Large intestine (tissue), 3 donors: ENCODE data around the gene ZFHX2. TPM values are rescaled to one million over a fixed set of nuclear protein-coding genes. Genes with fewer than 3 reads are reported as not detected.

ENCODE experiments used
- DNase-seq, 2 donors: peaks; one replicate each; pipeline versions ENCODE4 v3.0.0 to v3.0.0-alpha.2; 2013
- H3K27ac ChIP-seq: one replicate; pipeline ENCODE4 v1.5.1; 2013; ENCODE audit warnings: low read length
- H3K27me3 ChIP-seq: 2 replicates; pipeline ENCODE4 v1.6.1; 2013; ENCODE audit warnings: low read length; ENCODE audit not compliant: control insufficient read depth, insufficient read depth
- H3K36me3 ChIP-seq: 2 replicates; pipeline ENCODE4 v1.6.1; 2013; ENCODE audit warnings: low read length; ENCODE audit not compliant: control insufficient read depth, insufficient read depth
- H3K4me1 ChIP-seq: one replicate; pipeline ENCODE4 v1.6.1; 2013; ENCODE audit warnings: low read length; ENCODE audit not compliant: control insufficient read depth, insufficient read depth
- H3K4me3 ChIP-seq: one replicate; pipeline ENCODE4 v1.5.1; 2013; ENCODE audit warnings: low read length
- H3K9me3 ChIP-seq: one replicate; pipeline ENCODE4 v1.6.1; 2013; ENCODE audit warnings: mild to moderate bottlenecking, low read depth, low read length, moderate library complexity; ENCODE audit not compliant: control insufficient read depth
- WGBS: methylation state at CpG from one replicate; pipeline ENCODE4 v1.1.5; 2013; ENCODE audit warnings: low lambda C conversion rate; ENCODE audit not compliant: insufficient coverage; 5-methylcytosine and 5-hydroxymethylcytosine counted together
- polyA plus RNA-seq: library from polyadenylated mRNA; unstranded; fragments of 120-200 nt; gene quantifications from one replicate; pipeline ENCODE4 v1.2.1, GENCODE V29; 2013

Gene ZFHX2
- polyA plus RNA-seq, 1 donor: 4.1 TPM

DNA sequence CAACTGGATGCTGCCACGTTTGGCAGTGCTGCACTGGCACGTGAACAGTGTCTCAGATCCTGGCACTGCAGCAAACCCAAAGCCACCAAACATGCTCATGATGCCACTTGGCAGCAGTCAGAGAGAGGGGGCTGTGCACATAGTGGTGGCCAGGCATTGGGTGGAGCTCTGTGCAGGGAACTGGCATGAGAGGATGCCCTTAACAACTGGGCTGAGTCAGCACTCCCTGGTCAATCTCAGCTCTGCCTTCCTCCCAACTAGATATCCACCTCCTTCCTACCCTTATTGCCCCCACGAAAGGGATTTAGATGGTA, 37.0 kb downstream of the ZFHX2 start:
- Histone ChIP-seq H3K4me3 (no peak overlapping the region), H3K27ac (no peak overlapping the region), H3K36me3 (no peaks in the 10 kb centered on the region), H3K9me3 (no peaks in the 10 kb centered on the region), H3K27me3 (no peaks in the 10 kb centered on the region), H3K4me1 (no peaks in the 10 kb centered on the region)
- DNase-seq: no peak
- no CpG with 5 or more reads among the region's 3 CpGs for WGBS

DNA sequence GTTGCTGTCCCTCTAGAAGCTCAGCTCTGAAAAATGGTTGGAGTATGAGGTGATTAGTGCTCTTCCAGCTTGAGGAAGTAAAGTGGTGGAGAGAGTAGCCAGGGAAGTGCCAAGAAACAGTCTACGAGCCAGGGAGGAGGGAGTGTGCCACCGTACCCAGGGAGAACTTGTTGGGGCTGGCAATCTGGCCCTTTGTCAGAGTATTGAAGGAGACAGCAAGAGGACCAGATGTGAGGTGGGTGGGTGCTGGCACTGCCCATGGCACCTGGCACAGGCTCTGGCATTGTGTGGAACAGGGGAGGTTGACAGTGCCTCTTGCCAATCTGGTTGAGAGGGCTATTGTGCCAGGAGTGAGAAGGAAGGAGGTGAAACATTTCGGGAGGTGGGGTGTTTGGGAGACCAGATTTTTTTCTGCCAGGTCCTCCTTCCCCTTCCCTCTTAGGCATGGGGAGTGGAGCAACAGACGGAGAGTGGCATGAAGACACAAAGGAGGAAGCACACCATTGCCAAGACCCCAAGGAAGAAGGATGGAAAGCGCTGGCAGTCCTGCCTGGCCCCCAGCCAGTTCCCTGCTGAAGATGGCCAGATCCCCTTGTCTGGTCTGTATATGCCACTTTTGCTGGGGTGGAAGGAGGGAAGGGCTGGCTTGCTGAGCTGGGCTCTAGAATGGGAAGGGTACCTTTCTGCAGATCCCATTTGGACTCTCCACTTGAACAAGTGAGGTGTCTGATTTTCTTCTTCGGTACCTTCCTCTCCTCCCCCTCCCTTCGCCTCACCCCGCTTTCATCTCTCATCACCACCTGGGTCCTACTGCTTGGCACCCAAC, 37.5 kb downstream of the ZFHX2 start:
- H3K36me3 ChIP-seq: no peaks in the 10 kb centered on the region
- no peak overlapping the region for H3K4me3 ChIP-seq
- H3K4me1 ChIP-seq: no peaks in the 10 kb centered on the region
- H3K27ac ChIP-seq: no peak overlapping the region
- DNase-seq: no peak
- no CpG with 5 or more reads among the region's 8 CpGs for WGBS
- no peaks in the 10 kb centered on the region for H3K27me3 ChIP-seq
- H3K9me3 ChIP-seq: no peaks in the 10 kb centered on the region

DNA sequence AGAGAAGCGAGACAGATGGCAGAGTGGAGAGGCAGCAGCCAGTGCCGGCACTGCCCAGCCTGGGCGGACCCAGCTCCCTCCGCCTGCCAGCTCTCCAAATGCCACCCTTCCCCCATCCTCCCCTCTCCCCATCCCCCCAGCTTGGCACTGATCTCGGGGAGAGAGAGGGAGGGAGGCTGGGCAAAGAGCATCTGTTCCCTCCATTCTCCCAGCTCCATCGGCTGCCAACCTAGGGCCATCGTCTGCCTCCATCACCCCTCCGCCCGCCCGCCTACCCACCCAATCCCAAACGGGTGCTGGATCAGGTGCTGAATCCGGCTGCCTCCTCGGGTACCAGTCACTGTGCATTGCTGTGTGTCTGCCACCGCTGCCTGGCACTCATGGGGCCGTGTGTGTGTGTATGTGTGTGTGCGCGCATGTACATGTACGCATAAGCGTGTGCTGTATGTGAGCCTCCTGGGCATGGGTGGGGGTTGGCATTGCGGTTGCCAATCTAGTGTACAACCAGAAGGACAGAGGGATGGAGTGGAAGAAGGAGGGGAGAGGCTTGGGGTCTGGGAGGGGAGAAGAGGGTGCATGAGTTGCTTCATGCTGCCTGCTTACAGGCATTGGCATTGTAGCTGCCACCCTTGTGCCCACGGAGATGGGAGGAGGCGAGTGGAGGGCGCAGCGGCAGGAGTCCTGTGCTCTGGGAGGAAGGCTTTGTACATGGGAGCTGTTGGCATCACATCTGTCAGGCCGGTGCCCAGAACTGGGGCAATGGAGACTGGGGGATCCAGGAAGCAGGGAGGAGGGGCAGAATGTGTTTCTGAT, 38.4 kb downstream of the ZFHX2 start:
- no peak overlapping the region for H3K4me3 ChIP-seq
- WGBS: 100% methylated on average over 4 of the region's 25 CpGs
- no peaks in the 10 kb centered on the region for H3K9me3 ChIP-seq
- H3K27me3 ChIP-seq: no peaks in the 10 kb centered on the region
- no peaks in the 10 kb centered on the region for H3K4me1 ChIP-seq
- no peaks in the 10 kb centered on the region for H3K36me3 ChIP-seq
- DNase-seq: no peak
- H3K27ac ChIP-seq: no peak overlapping the region

DNA sequence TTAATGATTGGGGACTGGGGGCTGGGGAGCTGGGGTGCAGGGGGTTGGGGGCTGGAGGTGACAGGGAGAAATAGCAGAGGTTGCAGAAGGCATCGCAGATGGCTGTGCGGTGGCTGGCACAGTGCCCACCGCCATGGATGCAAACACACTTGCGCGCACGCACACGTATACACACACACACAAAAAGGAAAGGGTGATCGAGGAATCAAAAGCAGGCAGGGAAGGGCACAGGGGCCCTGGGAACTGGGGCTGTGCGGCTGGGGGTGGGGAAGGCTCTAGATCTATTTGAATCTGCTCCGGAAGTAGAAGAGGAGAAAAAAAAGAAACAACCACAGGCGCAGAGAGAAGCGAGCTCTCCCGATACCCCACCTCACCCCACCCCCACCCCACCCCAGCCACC, 39.4 kb downstream of the ZFHX2 start:
- Histone ChIP-seq H3K9me3 (no peaks in the 10 kb centered on the region), H3K36me3 (no peaks in the 10 kb centered on the region), H3K27me3 (no peaks in the 10 kb centered on the region), H3K27ac (no peak overlapping the region), H3K4me3 (no peak overlapping the region), H3K4me1 (no peaks in the 10 kb centered on the region)
- no peak for DNase-seq
- WGBS: no CpG with 5 or more reads among the region's 13 CpGs

DNA sequence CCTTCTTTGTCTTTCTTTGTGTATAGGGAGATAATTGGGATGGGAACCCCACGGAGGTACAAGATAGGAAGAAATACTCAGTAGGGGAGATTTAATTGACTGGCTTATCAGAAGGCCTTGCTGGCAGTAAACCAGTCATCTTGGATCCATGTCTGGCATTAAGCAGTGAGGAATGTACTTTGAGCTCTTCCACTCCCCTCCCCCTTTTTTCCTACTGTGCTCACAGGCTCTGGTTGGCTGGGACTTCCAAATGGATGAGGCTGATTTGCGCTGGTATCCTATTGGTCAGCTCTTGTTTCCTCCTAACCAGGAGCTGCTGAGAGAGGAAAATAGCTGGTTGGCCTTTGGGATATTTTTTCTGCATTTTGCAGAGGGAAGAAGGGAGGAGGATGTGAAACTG, 57.3 kb downstream of the ZFHX2 start:
- Histone ChIP-seq H3K36me3 (no peaks in the 10 kb centered on the region), H3K4me3 (no peak overlapping the region), H3K27ac (no peak overlapping the region), H3K9me3 (no peaks in the 10 kb centered on the region), H3K27me3 (no peaks in the 10 kb centered on the region), H3K4me1 (peaks cover 5% of the 10 kb centered on the region)
- peak; percentile 51 to 65 for DNase-seq
- WGBS: no CpG with 5 or more reads among the region's 2 CpGs

DNA sequence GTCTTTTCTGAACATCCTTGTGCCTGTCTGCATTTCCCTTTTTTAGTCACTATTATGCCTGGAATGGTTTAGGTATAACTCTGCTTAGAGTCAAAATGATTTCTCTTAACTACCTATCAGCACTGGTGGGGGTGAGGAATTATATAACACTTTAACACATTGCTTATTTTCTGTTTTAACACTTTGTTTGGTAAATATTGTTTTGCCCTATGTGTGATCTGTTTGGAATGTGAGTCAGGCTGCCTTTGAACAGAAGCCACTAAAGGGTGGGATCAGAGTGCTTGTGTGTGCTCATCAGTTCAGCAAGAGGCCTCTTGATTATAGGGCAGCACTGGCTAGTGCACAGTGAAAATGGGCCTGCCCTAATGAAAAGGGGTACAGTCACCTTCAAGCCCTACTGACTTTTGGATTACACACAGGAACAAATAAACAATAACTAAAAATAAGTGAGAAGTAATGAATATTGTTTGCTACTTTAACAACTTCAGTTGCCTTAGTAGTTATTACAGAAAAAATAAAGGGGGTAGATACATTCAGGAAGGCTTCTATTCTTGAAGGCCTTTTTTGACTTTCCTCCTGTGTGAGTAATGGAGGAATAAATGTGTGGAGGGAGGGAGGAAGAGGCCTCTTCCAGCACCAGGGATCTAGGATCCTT, 58.8 kb downstream of the ZFHX2 start:
- Histone ChIP-seq H3K27ac (no peak overlapping the region), H3K27me3 (no peaks in the 10 kb centered on the region), H3K36me3 (peaks cover 3% of the 10 kb centered on the region), H3K4me1 (peaks cover 5% of the 10 kb centered on the region), H3K4me3 (no peak overlapping the region), H3K9me3 (no peaks in the 10 kb centered on the region)
- no peak for DNase-seq

DNA sequence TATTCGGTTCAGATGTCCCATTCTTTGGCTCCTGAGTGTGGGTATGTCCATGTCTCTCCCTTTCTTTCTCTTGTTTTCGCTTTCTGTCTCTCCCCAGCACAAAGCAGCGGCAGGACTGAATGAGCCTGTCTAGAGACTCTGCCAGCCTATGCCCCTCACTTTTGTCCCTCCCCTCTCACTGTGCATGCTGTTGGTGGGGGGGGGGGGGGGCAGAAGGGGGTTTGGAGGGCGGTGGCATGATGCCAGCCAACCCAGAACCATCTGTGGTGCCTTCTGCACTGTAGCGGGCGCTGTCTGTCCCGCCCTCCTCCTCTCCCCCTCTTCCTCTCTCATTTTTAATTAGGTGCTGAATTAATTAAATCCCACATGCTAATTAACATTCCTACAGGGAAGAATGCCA, 64.3 kb downstream of the ZFHX2 start:
- WGBS: no CpG with 5 or more reads among the region's 7 CpGs
- Histone ChIP-seq H3K36me3 (peaks cover 22% of the 10 kb centered on the region), H3K9me3 (no peaks in the 10 kb centered on the region), H3K27ac (no peak overlapping the region), H3K4me3 (no peak overlapping the region), H3K27me3 (no peaks in the 10 kb centered on the region), H3K4me1 (no peaks in the 10 kb centered on the region)
- DNase-seq: no peak

DNA sequence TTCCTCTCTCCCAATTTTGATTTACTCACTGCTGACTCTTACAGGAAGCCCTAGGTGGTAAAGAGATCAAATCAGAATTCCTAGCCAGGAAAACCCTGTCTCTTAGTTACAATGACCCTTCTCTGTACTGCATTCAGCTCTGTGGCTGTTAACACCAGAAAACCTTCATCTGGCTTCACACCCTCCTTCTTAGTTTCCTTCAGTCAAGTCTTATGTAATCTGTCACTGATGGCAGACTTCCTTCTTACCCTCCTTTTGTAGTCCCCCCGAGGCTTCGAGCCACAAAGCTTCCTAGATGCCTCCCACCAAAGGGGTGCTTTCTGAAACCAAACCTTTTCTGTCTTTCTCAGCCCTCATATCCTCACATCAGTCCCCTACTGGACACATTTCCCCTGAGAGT, 65.5 kb downstream of the ZFHX2 start:
- no peak for DNase-seq
- Histone ChIP-seq H3K36me3 (peaks cover 24% of the 10 kb centered on the region), H3K4me1 (no peaks in the 10 kb centered on the region), H3K27ac (no peak overlapping the region), H3K9me3 (no peaks in the 10 kb centered on the region), H3K27me3 (no peaks in the 10 kb centered on the region), H3K4me3 (no peak overlapping the region)
- no CpG with 5 or more reads among the region's 2 CpGs for WGBS

DNA sequence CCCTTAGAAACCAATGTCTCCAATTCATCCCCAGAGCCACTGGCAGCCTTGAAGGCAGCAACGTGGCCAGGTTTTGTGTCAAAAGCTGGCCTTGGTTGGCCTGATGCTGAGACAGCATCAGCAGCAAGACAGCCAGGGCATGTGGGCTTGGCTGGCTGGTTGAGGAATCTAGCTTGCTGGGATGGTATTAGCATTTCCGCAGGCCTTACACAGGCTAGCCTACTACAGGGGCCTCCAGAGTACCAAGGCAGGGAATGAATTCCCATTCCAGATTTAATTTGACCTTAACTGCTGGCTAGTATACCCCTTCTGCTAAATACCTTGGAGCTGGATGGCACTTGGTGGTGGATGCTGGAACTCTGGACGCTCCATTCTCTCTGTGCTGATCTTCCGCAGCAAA, 66.2 kb downstream of the ZFHX2 start:
- H3K4me1 ChIP-seq: no peaks in the 10 kb centered on the region
- peaks cover 25% of the 10 kb centered on the region for H3K36me3 ChIP-seq
- H3K27me3 ChIP-seq: no peaks in the 10 kb centered on the region
- no CpG with 5 or more reads among the region's 4 CpGs for WGBS
- no peak for DNase-seq
- no peak overlapping the region for H3K4me3 ChIP-seq
- no peaks in the 10 kb centered on the region for H3K9me3 ChIP-seq
- no peak overlapping the region for H3K27ac ChIP-seq

DNA sequence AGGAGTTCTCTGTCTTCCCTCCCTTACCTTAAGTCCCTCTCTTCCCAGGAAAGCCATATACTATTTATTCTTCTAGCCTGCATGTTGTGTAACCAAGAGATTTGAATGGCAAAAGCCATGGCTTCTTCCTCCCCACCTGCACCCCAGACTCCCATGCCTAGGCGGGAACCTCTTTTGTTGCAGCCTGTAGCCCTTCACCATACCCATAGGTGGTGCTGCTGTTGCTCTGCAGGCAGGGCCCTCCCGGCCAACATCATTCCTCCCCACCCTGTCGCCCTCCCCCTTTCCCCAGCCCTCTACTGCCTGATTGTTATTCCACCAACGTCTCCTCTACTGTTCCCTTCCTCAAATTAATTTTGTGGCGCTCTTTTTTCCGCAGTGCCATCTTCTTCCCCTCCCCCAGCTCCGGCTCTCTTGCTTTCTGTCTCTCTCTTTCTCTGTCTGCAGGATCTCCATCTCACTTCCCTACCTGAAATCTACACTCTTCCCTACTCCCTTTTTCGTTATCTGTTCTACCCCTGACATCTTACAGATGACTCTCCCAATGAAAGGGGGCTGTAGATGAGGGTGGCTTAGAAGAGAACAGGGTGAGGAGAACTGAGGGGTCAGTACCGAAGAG, 68.2 kb downstream of the ZFHX2 start:
- H3K36me3 ChIP-seq: peaks cover 32% of the 10 kb centered on the region
- 43% methylated on average over 4 of the region's 9 CpGs for WGBS
- no peaks in the 10 kb centered on the region for H3K9me3 ChIP-seq
- no peak overlapping the region for H3K27ac ChIP-seq
- peaks cover 10% of the 10 kb centered on the region for H3K4me1 ChIP-seq
- no peak for DNase-seq
- no peaks in the 10 kb centered on the region for H3K27me3 ChIP-seq
- no peak overlapping the region for H3K4me3 ChIP-seq
